ENCODE measurements around the gene PPP1R12C. TPM values are rescaled to one million over a fixed set of nuclear protein-coding genes. Genes with fewer than 3 reads are reported as not detected.

The PPP1R12C gene
- total RNA-seq, 4 donors from 2014 or later: 30.0 to 149 (median 69.6) TPM

- no peak for TF ChIP-seq CTCF (IDR thresholded peaks at IDR 0.05; ENCODE audit: low read depth)
Observed at GRCh38 chr19:55044771-55045716, 72.4 kb downstream of the PPP1R12C start.

- no peak for TF ChIP-seq CTCF (IDR thresholded peaks at IDR 0.05; ENCODE audit: low read depth)
Observed at GRCh38 chr19:55044286-55044685, 73.2 kb downstream of the PPP1R12C start.

- no peak for TF ChIP-seq CTCF (IDR thresholded peaks at IDR 0.05; ENCODE audit: low read depth)
Observed at GRCh38 chr19:55042688-55043087, 74.7 kb downstream of the PPP1R12C start.

- no peak for TF ChIP-seq CTCF (IDR thresholded peaks at IDR 0.05; ENCODE audit: low read depth)
Observed at GRCh38 chr19:55042344-55042678, 75.1 kb downstream of the PPP1R12C start.

GRCh38 chr19:55041627-55042343 lies 75.7 kb downstream of the PPP1R12C start:
- no peak for TF ChIP-seq CTCF (IDR thresholded peaks at IDR 0.05; ENCODE audit: low read depth)

- TF ChIP-seq CTCF (IDR thresholded peaks at IDR 0.05; ENCODE audit: low read depth): no peak
Observed at GRCh38 chr19:55041244-55041626, 76.2 kb downstream of the PPP1R12C start.

Small RNAs within 50 kb of the gene (small RNA-seq; reads per million reads assigned to genes)
- not detected for gene MIR7975
- not detected for gene RF01210

Other genes starting within 250 kb of the PPP1R12C start
- 1 to 10 TPM in 3 of 4 donors, not detected in 1; 3.8 to 4.2 (median 3.9) TPM for gene FCAR, start 243.4 kb downstream of the PPP1R12C start, total RNA-seq
- under 1 TPM in 1 of 4 donors, not detected in 3; 0.85 TPM for gene NCR1, start 211.5 kb downstream of the PPP1R12C start, total RNA-seq
- not detected for gene NLRP7, start 170.1 kb downstream of the PPP1R12C start, total RNA-seq
- 1 to 10 TPM in 2 of 4 donors, under 1 TPM in 1, not detected in 1; 0.68 to 1.3 (median 1.1) TPM for gene NLRP2, start 151.3 kb downstream of the PPP1R12C start, total RNA-seq
- not detected for gene GP6, start 79.4 kb downstream of the PPP1R12C start, total RNA-seq
- gene RDH13, start 54.5 kb downstream of the PPP1R12C start, total RNA-seq: 10 to 100 TPM in 1 of 4 donors, 1 to 10 TPM in 3; 2.6 to 14.3 (median 6.0) TPM
- gene EPS8L1, start 41.8 kb downstream of the PPP1R12C start, total RNA-seq: under 1 TPM in 3 of 4 donors, not detected in 1; 0.33 to 0.66 (median 0.51) TPM
- 10 to 100 TPM in 1 of 4 donors, not detected in 3; 17.5 TPM for gene TNNT1, start 31.6 kb upstream of the PPP1R12C start, total RNA-seq
- gene TNNI3, start 40.1 kb upstream of the PPP1R12C start, total RNA-seq: not detected
- under 1 TPM in 2 of 4 donors, not detected in 2; 0.34 to 0.88 TPM for gene DNAAF3, start 49.0 kb upstream of the PPP1R12C start, total RNA-seq
- gene SYT5, start 62.7 kb upstream of the PPP1R12C start, total RNA-seq: not detected
- gene PTPRH, start 91.9 kb upstream of the PPP1R12C start, total RNA-seq: 1 to 10 TPM in 2 of 4 donors, under 1 TPM in 2; 0.19 to 2.9 (median 1.3) TPM
- 1 to 10 TPM in 1 of 4 donors, under 1 TPM in 1, not detected in 2; 0.22 to 2.3 TPM for gene TMEM86B, start 111.1 kb upstream of the PPP1R12C start, total RNA-seq
- 10 to 100 TPM; 23.6 to 42.8 (median 26.6) TPM for gene PPP6R1, start 141.4 kb upstream of the PPP1R12C start, total RNA-seq
- gene HSPBP1, start 162.5 kb upstream of the PPP1R12C start, total RNA-seq: 10 to 100 TPM in 2 of 4 donors, 1 to 10 TPM in 2; 4.9 to 17.9 (median 10.4) TPM
- 1 to 10 TPM in 1 of 4 donors, under 1 TPM in 1, not detected in 2; 0.38 to 1.1 TPM for gene BRSK1, start 166.4 kb upstream of the PPP1R12C start, total RNA-seq
- gene TMEM150B, start 207.7 kb upstream of the PPP1R12C start, total RNA-seq: 10 to 100 TPM in 3 of 4 donors, 1 to 10 TPM in 1; 10.0 to 17.8 (median 14.4) TPM
- gene KMT5C, start 222.2 kb upstream of the PPP1R12C start, total RNA-seq: 10 to 100 TPM in 1 of 4 donors, 1 to 10 TPM in 3; 7.0 to 24.1 (median 8.0) TPM
- not detected for gene COX6B2, start 237.1 kb upstream of the PPP1R12C start, total RNA-seq
- gene GARIN5B, start 245.6 kb upstream of the PPP1R12C start, total RNA-seq: not detected